ENCODE data around the gene LRP6.

GRCh38 chr12:12086973-12087692, 179.7 kb downstream of the LRP6 start:
- TF ChIP-seq POLR2A (IDR thresholded peaks at IDR 0.05), result no peak
- TF ChIP-seq POLR2AphosphoS5 (IDR thresholded peaks at IDR 0.05; ENCODE audit: insufficient read depth in 1 of 2, low read depth in 1 of 2), result no peak
